Midbrain (tissue), 1 donor: ENCODE results near the gene SLC22A23.

ENCODE experiments used
- DNase-seq: peaks from one replicate; lab custom pipeline; 2025; lab: John Stamatoyannopoulos, UW

Gene SLC22A23

DNA sequence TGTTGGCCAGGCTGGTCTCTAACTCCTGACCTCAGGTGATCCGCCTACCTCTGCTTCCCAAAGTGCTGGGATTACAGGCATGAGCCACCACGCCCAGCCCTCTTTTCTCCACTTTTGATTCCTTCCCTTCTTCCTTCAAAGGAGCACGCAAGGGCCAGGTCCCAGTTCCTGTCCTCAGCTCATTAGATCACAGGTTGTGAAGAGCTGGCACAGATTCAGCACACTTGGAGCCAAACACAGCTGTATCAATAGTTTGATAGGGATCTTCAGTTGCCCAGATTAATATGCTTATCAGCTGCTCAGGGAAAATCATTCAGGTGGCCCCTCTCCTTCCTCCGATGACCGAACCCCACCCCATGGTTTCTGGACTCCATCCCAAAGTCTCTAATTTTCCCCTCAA is 14.4 kb upstream of the SLC22A23 start:
- no peak for DNase-seq

GRCh38 chr6:3468585-3468984 is 11.7 kb upstream of the SLC22A23 start:
- no peak for DNase-seq

DNA sequence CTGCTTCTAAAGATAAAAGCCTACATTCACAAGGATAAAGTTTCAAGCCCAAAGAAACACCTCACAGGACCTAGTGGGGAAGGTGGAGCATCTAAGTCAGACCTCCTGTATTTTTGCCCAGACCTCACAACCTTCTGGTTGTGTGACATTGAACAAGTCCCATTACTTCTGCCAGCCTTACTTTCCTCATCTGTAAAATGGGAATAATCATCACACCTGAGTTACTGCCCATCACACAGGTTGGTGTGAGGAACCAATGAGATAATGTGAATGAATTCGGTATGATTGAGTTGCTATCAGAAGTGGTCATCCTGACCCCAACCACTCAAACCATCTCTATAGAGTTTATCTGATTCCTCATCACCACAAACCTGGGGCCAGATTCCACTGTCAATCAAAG is 11.1 kb upstream of the SLC22A23 start:
- no peak for DNase-seq

DNA sequence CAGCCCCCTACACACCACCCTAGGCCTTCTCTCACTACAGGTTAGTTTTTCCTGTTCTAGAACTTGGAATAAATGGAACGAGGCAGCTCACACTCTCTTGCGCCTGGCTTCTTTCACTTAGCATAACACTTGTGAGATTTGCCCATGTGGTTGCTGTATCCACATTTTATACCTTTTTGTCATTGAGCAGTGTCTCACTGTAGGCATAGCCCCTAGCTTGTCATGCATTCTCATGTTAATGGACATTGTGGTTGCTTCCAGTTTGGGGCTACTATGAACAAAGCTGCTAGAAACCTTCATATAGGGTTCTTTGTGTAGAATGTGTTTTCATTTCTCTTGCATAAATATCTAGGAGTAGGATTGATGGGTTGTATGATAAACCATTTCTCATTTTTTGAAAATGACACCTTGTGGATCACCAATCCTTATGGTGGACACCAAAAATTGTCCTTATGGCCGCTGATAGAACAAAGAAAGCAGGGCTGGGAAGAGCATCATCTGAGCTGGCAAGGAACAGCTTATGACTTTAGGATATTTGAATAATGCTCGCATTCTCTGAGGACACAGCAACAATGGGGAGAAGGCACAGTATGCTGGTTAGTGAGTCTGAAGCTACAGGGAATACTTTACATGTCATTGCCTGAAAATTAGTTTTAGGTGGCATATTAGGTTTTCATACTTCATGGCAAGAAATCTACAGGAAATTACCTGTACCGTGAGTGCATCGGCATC is 9.8 kb upstream of the SLC22A23 start:
- no peak for DNase-seq

DNA sequence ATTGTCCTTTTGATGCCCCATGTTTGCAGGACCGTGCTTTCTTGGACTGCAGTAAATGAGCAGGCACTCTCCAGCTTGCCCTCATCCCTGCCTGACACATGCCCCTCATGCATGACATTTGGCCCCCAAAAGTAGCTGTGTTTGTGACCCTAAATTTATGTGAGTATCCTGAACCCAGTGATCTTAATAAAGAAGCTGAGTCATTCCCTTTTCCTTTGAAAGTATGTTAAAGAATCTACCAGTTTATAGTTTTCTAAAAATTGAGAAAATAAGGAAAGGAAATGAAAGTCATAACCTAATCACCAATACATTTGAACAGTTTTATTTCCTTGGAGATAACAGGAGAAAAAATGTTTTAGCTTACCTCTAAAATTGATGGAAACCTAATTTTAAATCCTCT is 3.4 kb upstream of the SLC22A23 start:
- DNase-seq: no peak

DNA sequence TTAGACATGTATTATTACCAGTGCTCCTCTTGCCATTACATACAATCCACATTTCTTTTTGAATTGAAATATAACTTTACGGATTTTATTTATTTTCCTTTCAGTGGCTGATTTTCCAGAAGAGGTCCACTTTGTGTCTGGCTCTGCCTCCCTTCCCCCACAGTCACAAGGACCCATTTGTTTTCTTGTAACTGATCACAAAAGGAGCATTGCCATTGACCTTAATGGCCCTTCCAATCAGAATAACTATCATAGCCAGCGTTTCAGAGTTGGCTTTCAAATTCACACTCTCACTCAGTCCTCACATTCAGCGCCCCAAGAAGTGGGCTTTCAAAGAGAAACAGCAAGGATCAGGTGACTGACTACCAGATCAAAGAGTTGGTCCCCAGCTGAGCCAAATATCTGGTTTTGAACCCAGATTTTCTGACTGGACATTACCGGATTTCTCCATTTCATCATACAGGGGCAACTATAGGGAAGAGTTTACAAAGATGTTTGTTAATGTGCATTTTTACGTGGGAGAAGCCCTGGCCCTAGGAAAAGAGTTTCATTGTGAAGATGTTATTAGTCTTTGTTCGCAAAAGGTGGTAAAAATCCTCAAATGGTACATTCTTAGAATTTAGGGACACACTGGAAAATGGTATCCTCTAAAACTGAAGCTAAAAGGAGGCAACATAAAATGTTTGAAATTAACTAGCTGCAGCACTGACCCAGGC is 2.0 kb upstream of the SLC22A23 start:
- DNase-seq: peak; percentile 59

- peak; percentile 69 for DNase-seq
Observed at GRCh38 chr6:3457710-3458602, 1.1 kb upstream of the SLC22A23 start.

GRCh38 chr6:3456395-3456897 is 404 bp downstream of the SLC22A23 start:
- DNase-seq: no peak

- DNase-seq: peak; percentile 51
Observed at GRCh38 chr6:3455569-3456394, 1.1 kb downstream of the SLC22A23 start.

DNA sequence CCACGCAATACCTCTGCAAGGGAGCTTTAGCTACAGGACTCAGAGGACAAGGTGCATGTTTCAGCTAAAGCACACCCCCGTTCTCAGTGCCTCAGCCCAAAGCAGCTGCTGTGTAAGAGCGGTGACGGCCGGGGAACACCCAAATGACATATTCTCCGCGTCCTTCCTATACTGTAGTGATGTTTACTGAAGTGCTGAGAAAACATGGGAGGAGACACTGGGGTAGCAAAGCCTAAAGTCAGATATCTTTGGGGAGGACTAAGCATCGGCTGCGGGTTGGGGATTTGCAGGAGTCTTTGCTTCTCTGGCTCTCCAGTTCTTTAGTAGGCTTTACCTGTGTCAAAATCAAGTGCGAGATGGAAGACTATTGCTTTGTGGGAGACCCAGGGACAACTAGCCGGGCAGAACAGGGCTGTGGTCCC is 1.7 kb downstream of the SLC22A23 start:
- DNase-seq: peak; percentile 51

DNA sequence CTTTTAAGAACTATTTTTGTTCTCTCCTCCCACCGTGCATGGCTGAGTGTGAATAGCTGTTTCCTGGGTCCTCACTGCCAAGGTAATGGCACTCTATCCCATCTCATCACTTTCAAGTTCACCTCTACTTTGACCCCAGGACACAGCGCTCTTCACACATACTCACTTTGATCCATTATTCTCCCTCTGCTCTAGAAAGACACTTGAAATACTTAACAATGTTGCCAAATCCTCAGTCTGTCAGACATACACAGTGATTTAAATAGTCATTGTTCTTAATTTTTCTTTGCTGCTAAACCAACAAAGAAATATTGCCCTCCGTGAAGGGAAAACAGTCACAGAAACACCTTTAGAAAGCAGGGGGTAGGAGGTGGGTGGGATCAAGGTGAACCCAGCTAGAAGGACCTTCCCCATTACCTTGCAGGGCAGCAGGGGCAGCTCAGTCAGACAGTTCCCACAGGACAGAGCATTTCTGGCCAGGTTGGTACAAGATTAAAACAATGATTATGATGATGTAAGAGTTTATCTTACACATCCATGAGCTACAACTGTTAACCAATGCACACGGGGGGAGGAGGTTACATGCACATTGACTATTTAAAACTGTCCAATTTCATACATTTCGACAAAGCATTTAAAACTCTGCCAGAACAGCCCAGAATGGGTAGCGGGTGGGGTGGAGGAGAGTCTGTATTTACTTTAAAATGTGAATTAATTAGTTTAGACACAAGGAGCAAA is 2.4 kb downstream of the SLC22A23 start:
- no peak for DNase-seq

DNA sequence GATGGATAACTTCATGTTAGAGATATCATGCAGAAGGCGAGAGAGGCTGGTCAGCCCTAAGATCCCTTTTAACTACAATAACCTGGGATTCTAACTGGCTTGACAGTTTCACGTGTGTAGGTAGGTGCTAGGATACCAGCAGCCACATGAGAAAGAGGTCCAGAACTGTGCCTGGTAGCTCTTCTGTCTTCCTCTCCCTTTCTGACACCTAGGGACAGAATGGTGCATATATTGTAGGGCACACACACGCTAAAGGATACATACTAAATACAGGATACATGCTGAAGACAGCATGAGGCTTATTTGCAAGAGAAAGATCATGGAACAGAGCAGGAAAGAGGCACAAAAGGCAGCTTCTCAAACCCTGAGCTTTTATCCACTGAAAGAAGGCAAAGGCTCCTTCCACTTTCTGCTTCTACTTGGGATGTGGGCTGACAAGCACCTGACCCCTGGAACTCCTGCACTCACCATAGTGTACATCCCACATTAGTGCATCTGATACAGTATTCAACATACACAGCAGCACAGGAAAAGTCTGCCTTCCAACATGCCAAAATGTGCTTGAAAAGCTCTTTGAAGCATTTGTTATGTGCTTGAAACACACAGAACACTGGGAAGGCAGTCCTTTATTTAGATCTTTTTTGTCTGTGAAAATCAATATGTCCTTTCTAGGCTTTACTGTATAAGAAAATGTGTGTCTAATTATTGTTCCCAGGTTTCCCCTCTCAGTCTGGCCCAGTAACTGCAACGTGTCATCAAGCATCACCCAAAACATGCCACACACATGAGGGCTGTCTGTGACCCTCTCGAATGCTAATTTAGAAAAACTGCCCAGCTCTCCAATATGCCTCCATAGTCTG is 3.2 kb downstream of the SLC22A23 start:
- DNase-seq: no peak

DNA sequence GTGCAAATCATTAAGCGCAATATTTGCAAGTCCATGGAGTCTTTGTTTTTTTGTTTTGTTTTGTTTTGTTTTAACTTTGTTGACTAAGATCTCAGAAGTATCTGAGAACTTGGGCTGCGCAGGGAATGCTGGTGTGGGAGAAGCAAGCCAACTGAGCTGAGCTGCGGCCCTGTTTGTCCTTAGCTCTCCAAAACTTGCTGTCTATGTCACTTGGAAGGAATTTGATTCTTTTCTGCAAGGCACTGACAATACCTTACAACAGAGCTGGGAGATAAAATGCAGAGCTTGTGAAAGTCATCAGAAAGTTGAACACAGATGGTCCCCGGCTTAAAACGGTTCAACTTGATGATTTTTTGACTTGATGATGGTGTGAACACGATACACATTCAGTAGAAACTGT is 5.4 kb downstream of the SLC22A23 start:
- DNase-seq: no peak

GRCh38 chr6:3450888-3451287 is 6.0 kb downstream of the SLC22A23 start:
- no peak for DNase-seq

DNA sequence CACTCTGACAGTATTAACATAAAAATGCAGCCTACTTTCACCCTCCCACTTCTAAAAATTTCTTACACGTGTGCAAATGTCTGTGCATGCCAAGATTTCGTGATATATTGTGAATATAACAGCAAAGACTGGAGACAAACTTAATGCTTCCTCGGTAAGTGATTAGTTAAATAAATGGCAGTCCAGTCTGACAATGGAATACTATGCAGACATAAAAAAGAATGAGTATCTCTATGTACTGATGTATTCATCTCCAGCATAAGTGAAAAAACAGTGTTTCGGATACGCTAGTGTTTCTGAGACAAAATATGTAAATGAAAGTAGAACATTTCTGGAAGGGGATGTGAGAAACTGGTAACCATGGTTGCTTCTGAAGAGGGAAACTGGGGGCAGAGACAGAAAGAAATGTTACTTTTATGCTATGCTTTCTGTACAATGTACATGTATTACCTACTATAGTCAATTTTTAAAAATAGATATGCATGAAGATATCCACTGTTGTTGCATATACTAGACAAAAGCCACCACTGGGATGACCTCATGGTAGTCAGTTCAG is 7.0 kb downstream of the SLC22A23 start:
- no peak for DNase-seq

GRCh38 chr6:3449321-3449720 is 7.5 kb downstream of the SLC22A23 start:
- DNase-seq: no peak

- DNase-seq: no peak
Observed at GRCh38 chr6:3447005-3447404, 9.8 kb downstream of the SLC22A23 start.

DNA sequence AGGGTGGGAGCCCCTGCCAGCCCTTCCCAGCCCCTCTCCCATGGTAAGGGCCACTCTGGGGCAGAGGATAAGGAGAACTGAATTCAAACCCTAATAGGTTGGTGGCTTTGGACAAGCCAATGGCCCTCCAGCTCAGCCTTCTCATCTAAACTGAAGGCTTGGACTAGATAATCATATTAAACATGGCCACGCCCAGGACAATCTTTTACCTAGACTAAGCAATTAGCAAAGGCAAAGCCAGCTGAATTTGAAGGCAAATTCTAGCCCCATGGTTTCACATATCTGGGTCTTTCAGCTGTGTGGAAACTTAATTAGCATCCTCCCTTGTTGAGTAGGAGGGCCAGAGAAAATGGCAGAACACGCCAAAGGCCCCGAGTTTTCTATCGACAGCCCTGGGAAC is 10.7 kb downstream of the SLC22A23 start:
- no peak for DNase-seq

- DNase-seq: no peak
Observed at GRCh38 chr6:3444276-3445088, 12.4 kb downstream of the SLC22A23 start.
